Caco-2 (cell line): ENCODE data around the gene C6orf62. TPM values are rescaled to one million over a fixed set of nuclear protein-coding genes. Genes with fewer than 3 reads are reported as not detected.

Experiments used
- BruUV-seq: library from RNA; stranded (reverse); fragments of 400-500 nt; replicated peaks from 2 replicates; lab custom pipeline; 2021; lab: Mats Ljungman, UMichigan
- CTCF ChIA-PET: fragments of 300-600 bp; sonication (Branson Sonifier 250); formaldehyde crosslinking; loops from one replicate; lab custom pipeline; 2022; ENCODE audit warnings: antibody characterized with exemption; lab: Charles Lee
- POLR2A ChIA-PET: fragments of 300-600 bp; sonication (Branson Sonifier 250); formaldehyde crosslinking; loops from one replicate; lab custom pipeline; 2022; ENCODE audit warnings: antibody characterized with exemption; lab: Charles Lee
- DNase-seq, 2 experiments: peaks; one replicate each; pipeline versions ENCODE4 v3.0.0 to v3.0.0-alpha.2; 2020 to 2022
- H3K27me3 ChIP-seq: replicated peaks from 2 replicates; pipeline ENCODE4 v1.6.0; 2011; ENCODE audit warnings: low read length; ENCODE audit not compliant: control insufficient read depth, insufficient read depth
- H3K36me3 ChIP-seq: 2 replicates; pipeline ENCODE4 v1.5.1; 2011; ENCODE audit warnings: low read length; ENCODE audit not compliant: control insufficient read depth, insufficient read depth
- H3K4me1 ChIP-seq: fragments of 250-450 bp; sonication (Bioruptor Pico); 2 replicates; pipeline ENCODE4 v1.5.1; 2020; ENCODE audit warnings: mild to moderate bottlenecking
- H3K4me3 ChIP-seq: 2 replicates; pipeline ENCODE4 v1.5.1; 2011; ENCODE audit warnings: low read depth, mild to moderate bottlenecking, control low read depth, low read length
- H3K9me3 ChIP-seq: fragments of 250-450 bp; sonication (Bioruptor Pico); 2 replicates; pipeline ENCODE4 v1.5.1; 2020; ENCODE audit warnings: mild to moderate bottlenecking, moderate library complexity
- H3K27ac Mint-ChIP-seq: one replicate; pipeline ENCODE4 v1.8.0; 2022; ENCODE audit warnings: mixed read lengths; ENCODE audit not compliant: unreplicated experiment
- H3K27me3 Mint-ChIP-seq: one replicate; pipeline ENCODE4 v1.8.0; 2022; ENCODE audit warnings: mixed read lengths; ENCODE audit not compliant: insufficient read depth, unreplicated experiment
- H3K36me3 Mint-ChIP-seq: one replicate; pipeline ENCODE4 v1.8.0; 2022; ENCODE audit warnings: mild to moderate bottlenecking, mixed read lengths; ENCODE audit not compliant: insufficient read depth, unreplicated experiment
- H3K4me1 Mint-ChIP-seq: one replicate; pipeline ENCODE4 v1.8.0; 2022; ENCODE audit warnings: low read depth, mixed read lengths; ENCODE audit not compliant: unreplicated experiment
- H3K4me3 Mint-ChIP-seq: one replicate; pipeline ENCODE4 v1.8.0; 2022; ENCODE audit warnings: mild to moderate bottlenecking, moderate library complexity, mixed read lengths; ENCODE audit not compliant: unreplicated experiment
- H3K9me3 Mint-ChIP-seq: one replicate; pipeline ENCODE4 v1.8.0; 2022; ENCODE audit warnings: mixed read lengths; ENCODE audit not compliant: unreplicated experiment
- intact Hi-C: fragments of 100-400 bp; cut with micrococcal nuclease; formaldehyde crosslinking; loops from one replicate; pipeline ENCODE4 v1.10.0; 2022; ENCODE audit not compliant: unreplicated experiment
- total RNA-seq: library from RNA; stranded (reverse); gene quantifications from 2 replicates; pipeline ENCODE4 v1.2.3, GENCODE V29; 2022
- TF ChIP-seq, protein P1 (sequence below), 2 experiments: fragments of 200-600 bp in 1 of 2; IDR thresholded peaks; 1 replicate in 1 of 2; 2 replicates in 1 of 2; pipeline versions ENCODE4 v1.5.1 to v1.8.0; 2011 to 2022; ENCODE audit warnings: antibody characterized with exemption in 1 of 2, control low read depth in 1 of 2, inconsistent platforms in 1 of 2, low read depth in 1 of 2, low read length in 1 of 2, mild to moderate bottlenecking in 1 of 2, moderate library complexity in 1 of 2; ENCODE audit not compliant: insufficient read depth in 1 of 2, severe bottlenecking in 1 of 2, unreplicated experiment in 1 of 2

Gene C6orf62
- total RNA-seq, 1 experiment from 2014 or later: 74.2 TPM

DNA sequence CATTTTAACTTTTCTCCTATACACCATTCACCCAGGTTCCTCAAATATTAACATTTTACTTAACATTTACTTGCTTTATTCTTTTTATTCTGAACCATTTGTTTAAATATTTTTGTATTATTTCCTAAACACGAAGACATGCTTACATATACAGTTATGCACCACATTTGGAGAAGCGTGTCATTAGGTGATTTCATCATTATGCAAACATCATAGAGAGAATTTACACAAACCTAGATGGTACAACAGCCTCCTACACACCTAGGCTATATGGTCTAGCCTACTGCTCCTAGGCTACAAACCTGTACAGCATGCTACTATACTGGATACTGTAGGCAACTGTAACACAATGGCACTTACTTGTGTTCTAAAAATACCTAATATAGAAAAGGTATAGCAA lies 58.8 kb downstream of the C6orf62 start:
- H3K27me3 ChIP-seq: no peaks in the 10 kb centered on the region
- Mint-ChIP-seq H3K27ac (no peak overlapping the region), H3K27me3 (no peaks in the 10 kb centered on the region), H3K36me3 (peaks cover 51% of the 10 kb centered on the region), H3K4me1 (peaks cover 36% of the 10 kb centered on the region), H3K9me3 (no peaks in the 10 kb centered on the region), H3K4me3 (no peak overlapping the region)
- CTCF ChIA-PET: no interaction called here
- intact Hi-C loops: no loop called here
- H3K4me3 ChIP-seq: no peak overlapping the region
- DNase-seq: no peak
- TF ChIP-seq, protein P1, sequence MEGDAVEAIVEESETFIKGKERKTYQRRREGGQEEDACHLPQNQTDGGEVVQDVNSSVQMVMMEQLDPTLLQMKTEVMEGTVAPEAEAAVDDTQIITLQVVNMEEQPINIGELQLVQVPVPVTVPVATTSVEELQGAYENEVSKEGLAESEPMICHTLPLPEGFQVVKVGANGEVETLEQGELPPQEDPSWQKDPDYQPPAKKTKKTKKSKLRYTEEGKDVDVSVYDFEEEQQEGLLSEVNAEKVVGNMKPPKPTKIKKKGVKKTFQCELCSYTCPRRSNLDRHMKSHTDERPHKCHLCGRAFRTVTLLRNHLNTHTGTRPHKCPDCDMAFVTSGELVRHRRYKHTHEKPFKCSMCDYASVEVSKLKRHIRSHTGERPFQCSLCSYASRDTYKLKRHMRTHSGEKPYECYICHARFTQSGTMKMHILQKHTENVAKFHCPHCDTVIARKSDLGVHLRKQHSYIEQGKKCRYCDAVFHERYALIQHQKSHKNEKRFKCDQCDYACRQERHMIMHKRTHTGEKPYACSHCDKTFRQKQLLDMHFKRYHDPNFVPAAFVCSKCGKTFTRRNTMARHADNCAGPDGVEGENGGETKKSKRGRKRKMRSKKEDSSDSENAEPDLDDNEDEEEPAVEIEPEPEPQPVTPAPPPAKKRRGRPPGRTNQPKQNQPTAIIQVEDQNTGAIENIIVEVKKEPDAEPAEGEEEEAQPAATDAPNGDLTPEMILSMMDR (IDR thresholded peaks at IDR 0.05; ENCODE audit: insufficient read depth in 1 of 2, low read depth in 1 of 2, low read length in 1 of 2, severe bottlenecking in 1 of 2, unreplicated experiment in 1 of 2): no peak
- no peaks in the 10 kb centered on the region for H3K9me3 ChIP-seq
- POLR2A ChIA-PET: no interaction called here
- H3K36me3 ChIP-seq: peaks cover 2% of the 10 kb centered on the region
- H3K4me1 ChIP-seq: peaks cover 37% of the 10 kb centered on the region
- no TSS peak for BruUV-seq

DNA sequence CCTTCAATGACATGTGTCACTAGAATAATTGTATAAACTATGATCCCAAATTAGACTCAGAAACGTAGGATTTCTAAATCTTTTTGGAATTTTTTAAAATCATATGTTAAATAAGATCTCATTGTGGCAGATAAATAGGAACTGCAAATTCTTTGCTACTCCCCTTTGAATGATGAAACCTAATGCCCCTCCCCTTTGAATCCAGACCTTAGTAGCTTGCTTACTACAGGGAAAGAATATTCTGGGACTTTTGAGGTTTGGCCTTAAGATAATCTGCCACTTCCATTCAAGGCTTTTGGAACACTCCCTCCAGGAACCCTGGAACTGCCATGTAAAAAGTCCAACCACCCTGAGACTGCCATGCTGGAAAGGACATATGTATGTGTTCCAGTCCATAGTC lies 59.4 kb downstream of the C6orf62 start:
- no TSS peak for BruUV-seq
- H3K9me3 ChIP-seq: no peaks in the 10 kb centered on the region
- ChIA-PET CTCF (no interaction called here), POLR2A (no interaction called here)
- peaks cover 31% of the 10 kb centered on the region for H3K4me1 Mint-ChIP-seq
- no peaks in the 10 kb centered on the region for H3K27me3 ChIP-seq
- intact Hi-C loops: no loop called here
- peaks cover 37% of the 10 kb centered on the region for H3K4me1 ChIP-seq
- H3K27me3 Mint-ChIP-seq: no peaks in the 10 kb centered on the region
- H3K9me3 Mint-ChIP-seq: no peaks in the 10 kb centered on the region
- no peak overlapping the region for H3K4me3 Mint-ChIP-seq
- DNase-seq: no peak
- H3K36me3 Mint-ChIP-seq: peaks cover 51% of the 10 kb centered on the region
- peaks cover 2% of the 10 kb centered on the region for H3K36me3 ChIP-seq
- no peak overlapping the region for H3K4me3 ChIP-seq
- TF ChIP-seq, protein P1 (IDR thresholded peaks at IDR 0.05; ENCODE audit: insufficient read depth in 1 of 2, low read depth in 1 of 2, low read length in 1 of 2, severe bottlenecking in 1 of 2, unreplicated experiment in 1 of 2): no peak
- no peak overlapping the region for H3K27ac Mint-ChIP-seq

DNA sequence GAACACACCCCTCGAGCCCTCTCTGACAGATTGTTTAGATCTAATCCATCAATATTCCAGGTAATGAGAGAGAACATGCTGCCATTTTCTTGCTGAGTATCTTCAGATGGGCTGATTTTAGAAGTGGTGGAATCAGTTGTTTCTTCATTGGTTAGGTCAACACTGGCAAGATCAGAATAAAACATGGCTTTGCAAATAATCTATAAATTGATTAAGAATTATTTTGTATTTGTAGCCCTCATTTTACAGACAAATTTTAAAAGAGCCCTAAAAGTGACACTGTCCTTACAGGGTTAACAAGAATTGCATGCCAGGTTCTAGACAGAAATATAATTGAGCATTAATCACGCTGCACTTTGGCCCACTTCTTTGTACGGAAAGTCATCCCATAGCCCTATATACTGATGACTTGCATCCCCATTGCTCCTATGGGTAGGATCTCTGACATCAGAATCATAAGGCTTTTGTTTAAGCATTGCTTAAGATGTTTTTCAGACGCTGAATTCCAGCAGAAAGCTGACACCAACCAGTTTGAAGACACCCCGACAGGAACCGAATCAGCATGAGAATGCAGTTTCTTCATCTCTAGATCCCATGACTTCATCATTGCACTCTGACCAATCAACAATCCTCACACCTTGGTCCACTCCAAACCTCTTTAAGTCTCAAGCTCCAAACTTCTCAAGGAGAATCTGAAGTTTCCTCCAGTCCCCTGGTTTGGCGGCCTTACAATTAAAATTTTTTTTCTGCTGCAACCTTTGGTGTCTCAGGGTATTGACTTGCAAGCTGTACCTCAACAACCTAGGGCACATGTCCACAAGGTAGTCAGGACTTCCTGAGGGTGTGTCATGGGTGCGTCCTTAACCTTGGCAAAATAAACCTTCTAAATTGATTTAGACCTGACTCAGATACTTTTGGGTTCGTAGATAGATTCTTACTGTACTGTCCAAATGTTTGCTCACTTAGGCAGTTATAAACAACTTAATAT lies 60.1 kb downstream of the C6orf62 start:
- CTCF ChIA-PET: no interaction called here
- Histone ChIP-seq H3K36me3 (peaks cover 2% of the 10 kb centered on the region), H3K4me1 (peaks cover 36% of the 10 kb centered on the region), H3K4me3 (no peak overlapping the region), H3K9me3 (no peaks in the 10 kb centered on the region), H3K27me3 (no peaks in the 10 kb centered on the region)
- Mint-ChIP-seq H3K36me3 (peaks cover 48% of the 10 kb centered on the region), H3K4me1 (peaks cover 29% of the 10 kb centered on the region), H3K4me3 (no peak overlapping the region), H3K9me3 (no peaks in the 10 kb centered on the region), H3K27me3 (no peaks in the 10 kb centered on the region), H3K27ac (no peak overlapping the region)
- POLR2A ChIA-PET: no interaction called here
- no peak for DNase-seq
- TF ChIP-seq, protein P1 (IDR thresholded peaks at IDR 0.05; ENCODE audit: insufficient read depth in 1 of 2, low read depth in 1 of 2, low read length in 1 of 2, severe bottlenecking in 1 of 2, unreplicated experiment in 1 of 2): no peak
- intact Hi-C loops: no loop called here
- no TSS peak for BruUV-seq
